ENCODE data around the gene SNORC.
"Not testable (repeated sequence)": the region's sequence is repeated elsewhere in the genome, so short reads cannot be mapped to it uniquely, and the experiment has no call there.

SNORC gene

GRCh38 chr2:232894746-232895145, 24.7 kb downstream of the SNORC start:
- DNase-seq, result no peak

GRCh38 chr2:232896111-232896510, 26.0 kb downstream of the SNORC start:
- no peak for DNase-seq

GRCh38 chr2:232896720-232897597, 26.9 kb downstream of the SNORC start:
- DNase-seq, result no peak

GRCh38 chr2:232897598-232898408, 27.7 kb downstream of the SNORC start:
- DNase-seq, result no peak

- DNase-seq, result no peak
These were observed 28.8 kb downstream of the SNORC start for GRCh38 chr2:232898592-232899543.

GRCh38 chr2:232900811-232901735, 31.0 kb downstream of the SNORC start:
- DNase-seq, result no peak

DNA sequence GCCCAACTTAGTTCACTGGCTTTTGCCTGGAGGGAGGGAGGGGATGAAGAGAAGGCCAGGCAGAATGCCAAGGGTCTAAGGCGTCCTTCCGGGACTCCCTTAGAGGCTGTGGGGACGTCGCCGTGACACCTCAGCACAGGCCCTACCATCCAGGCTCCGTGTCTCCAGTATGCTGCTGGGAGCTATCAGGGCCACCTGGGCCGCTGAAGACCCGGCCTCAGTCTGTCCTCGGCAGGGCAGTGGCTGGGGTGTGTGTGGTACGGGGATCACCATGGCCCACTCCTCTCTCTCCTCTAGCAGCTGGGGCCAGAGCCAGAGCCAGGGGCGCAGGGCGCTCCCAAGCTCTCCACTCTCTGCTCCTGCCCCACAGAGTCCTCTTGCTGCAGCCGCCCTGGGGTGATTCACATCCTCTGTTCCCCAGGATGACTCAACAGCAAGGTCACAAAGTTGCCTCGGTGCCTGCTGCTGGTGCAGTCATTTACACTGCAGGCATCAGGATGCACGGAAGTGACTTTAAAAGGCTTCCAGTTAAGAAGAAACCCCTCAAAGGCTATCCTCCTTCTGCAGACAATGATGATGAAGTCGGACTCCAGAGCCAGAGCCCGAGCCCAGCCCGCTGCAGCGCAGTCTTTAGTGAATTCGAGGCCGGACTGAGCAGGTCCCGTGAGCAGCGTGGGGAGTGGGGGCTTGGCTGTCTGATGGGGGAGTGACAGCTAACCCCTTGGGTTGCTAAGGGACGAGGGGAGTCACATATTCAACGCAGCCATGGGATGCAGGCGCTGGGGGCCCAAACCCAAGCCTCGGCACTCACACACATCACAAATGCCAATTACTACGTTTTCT, 31.9 kb downstream of the SNORC start:
- no peak for DNase-seq

GRCh38 chr2:232903989-232904388, 33.9 kb downstream of the SNORC start:
- DNase-seq, result no peak

DNA sequence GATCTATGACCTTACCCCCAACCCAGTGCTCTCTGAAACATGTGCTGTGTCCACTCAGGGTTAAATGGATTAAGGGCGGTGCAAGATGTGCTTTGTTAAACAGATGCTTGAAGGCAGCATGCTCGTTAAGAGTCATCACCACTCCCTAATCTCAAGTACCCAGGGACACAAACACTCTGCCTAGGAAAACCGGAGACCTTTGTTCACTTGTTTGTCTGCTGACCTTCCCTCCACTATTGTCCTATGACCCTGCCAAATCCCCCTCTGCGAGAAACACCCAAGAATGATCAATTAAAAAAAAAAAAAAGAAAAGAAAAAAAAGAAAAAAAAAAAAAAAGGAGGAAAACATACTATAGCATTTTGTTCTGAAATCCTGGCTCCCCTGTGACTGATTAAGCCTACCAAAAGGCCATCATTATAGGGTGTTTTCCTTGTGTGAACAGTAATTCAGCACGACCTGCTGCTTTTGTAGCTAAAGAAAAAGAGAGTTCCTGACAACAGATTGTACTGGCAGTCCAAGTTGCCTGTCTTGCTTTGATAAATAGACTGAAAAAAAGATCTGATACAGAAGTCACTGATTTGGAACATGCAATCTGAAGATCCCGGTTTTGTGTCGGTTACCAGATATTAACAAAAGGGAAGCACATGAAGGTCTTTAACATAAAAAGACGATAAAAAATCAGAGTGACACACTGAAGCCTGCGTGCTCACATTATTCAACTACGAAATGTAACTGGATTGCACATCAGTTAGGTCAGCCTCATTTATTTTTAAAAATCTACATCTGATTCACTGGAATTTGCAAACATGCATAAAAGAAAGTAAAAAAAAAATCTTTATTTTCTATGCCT, 37.0 kb downstream of the SNORC start:
- not testable (repeated sequence) for DNase-seq

GRCh38 chr2:232907718-232908085, 37.6 kb downstream of the SNORC start:
- not testable (repeated sequence) for DNase-seq

- DNase-seq, result no peak
These were observed 38.6 kb downstream of the SNORC start for GRCh38 chr2:232908695-232909094.

GRCh38 chr2:232910376-232910775, 40.3 kb downstream of the SNORC start:
- DNase-seq, result no peak

DNA sequence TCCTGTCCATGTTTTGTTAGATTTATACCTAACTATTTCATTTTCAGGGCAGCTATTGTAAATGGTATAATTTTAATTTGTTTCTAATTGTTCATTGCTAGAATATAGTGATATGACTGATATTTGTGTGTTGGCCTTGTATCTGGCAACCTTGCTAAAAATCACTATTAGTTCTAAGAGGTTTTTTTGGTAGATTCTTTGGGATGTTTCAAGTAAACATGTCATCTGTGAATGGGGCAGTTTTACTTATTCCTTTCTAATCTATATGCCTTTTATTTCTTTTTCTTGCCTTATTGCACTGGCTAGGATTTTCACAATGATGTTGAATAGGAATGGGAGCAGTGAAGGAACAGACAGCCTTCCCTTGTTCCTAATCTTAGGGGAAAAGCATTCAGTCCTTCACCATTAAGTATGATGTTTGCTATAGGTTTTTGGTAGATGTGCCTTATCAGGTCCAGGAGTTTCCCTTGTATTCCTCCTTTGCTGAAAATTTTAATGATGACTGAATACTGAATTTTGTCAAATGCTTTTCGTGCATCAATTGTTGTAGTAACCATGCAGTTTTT, 41.7 kb downstream of the SNORC start:
- no peak for DNase-seq

GRCh38 chr2:232913903-232914302, 43.8 kb downstream of the SNORC start:
- DNase-seq, result no peak

GRCh38 chr2:232919141-232919540, 49.1 kb downstream of the SNORC start:
- no peak for DNase-seq

DNA sequence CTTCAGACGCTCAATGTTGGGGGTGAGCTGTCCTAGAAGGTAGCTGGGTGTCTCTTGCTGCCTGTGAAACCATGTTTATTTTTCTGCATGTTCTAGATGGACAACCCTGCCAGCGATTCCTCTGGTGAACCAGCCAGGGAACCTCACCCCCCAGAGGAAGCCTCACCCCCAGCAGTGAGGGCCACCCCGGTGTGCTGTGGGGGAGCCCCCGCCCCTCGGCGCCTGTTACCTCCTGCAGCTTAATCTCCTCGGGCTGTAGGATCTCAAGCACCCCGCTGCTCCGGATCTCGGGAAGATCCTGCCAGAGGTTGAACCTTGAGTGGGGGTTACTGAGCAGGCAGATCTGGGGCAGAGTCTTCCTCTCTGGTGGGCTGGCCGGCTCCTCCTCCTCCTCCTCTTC, 50.0 kb downstream of the SNORC start:
- DNase-seq, result no peak

- DNase-seq, result no peak
These were observed 50.7 kb downstream of the SNORC start for GRCh38 chr2:232920760-232921159.

DNA sequence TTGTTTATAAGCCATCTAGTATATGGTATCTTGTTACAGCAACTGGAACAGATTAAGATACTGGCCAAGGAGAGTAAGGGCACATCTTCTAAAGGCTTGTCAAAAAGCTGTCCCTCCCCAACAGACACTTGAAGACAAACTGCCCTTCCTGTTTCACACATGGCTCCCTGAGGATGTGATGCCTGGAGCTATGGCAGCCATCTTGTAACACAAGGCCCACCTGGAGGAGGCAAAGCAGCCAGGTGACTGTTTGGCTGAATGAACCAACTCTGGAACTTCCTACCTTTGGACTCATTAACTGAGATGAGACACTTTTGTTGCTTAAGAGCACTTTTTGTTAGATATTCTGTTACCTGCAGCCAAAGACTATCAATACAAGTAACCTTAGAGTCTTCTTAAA, 54.4 kb downstream of the SNORC start:
- DNase-seq, result no peak
